SU-DHL-6 (cell line): ENCODE results near the gene SUMO1.
"Not testable (repeated sequence)": the region's sequence is repeated elsewhere in the genome, so short reads cannot be mapped to it uniquely, and the experiment has no call there.

Source experiments
- H2AFZ ChIP-seq: fragments of 200-600 bp; sonication (generic); 2 replicates; pipeline ENCODE4 v1.6.1; 2014; ENCODE audit warnings: low read depth, mild to moderate bottlenecking, moderate library complexity, mixed read lengths, antibody characterized with exemption, low read length; ENCODE audit not compliant: severe bottlenecking
- H3F3A ChIP-seq: fragments of 200-600 bp; shearing (Covaris generic); 2 replicates; pipeline ENCODE4 v1.6.0; 2016; ENCODE audit warnings: antibody characterized with exemption, mild to moderate bottlenecking; ENCODE audit not compliant: insufficient read depth
- H3K27ac ChIP-seq: fragments of 200-600 bp; sonication (generic); 2 replicates; pipeline ENCODE4 v1.5.1; 2016; ENCODE audit warnings: low read depth, mild to moderate bottlenecking, low read length, moderate library complexity, mixed read lengths
- H3K27me3 ChIP-seq: fragments of 200-600 bp; sonication (generic), shearing (Covaris generic); 2 replicates; pipeline ENCODE4 v1.6.0; 2014; ENCODE audit warnings: mild to moderate bottlenecking, low read length
- H3K36me3 ChIP-seq: fragments of 200-600 bp; sonication (generic); 2 replicates; pipeline ENCODE4 v1.6.1; 2014; ENCODE audit warnings: mild to moderate bottlenecking, low read length, mixed read lengths
- H3K4me2 ChIP-seq: fragments of 300-600, 200-600 bp; shearing (Covaris generic), sonication (generic); 2 replicates; pipeline ENCODE4 v1.6.0; 2014; ENCODE audit warnings: low read length, low read depth, mild to moderate bottlenecking; ENCODE audit not compliant: poor library complexity, severe bottlenecking
- H3K4me3 ChIP-seq: fragments of 200-600 bp; sonication (generic); 2 replicates; pipeline ENCODE4 v1.5.1; 2014; ENCODE audit warnings: antibody characterized with exemption, low read length, mild to moderate bottlenecking, mixed read lengths; ENCODE audit not compliant: insufficient read depth, poor library complexity, severe bottlenecking
- H3K79me2 ChIP-seq: fragments of 200-600 bp; sonication (generic); 2 replicates; pipeline ENCODE4 v1.6.1; 2014; ENCODE audit warnings: mild to moderate bottlenecking, low read length, moderate library complexity; ENCODE audit not compliant: insufficient read depth
- H3K9ac ChIP-seq: fragments of 200-600 bp; sonication (generic); 2 replicates; pipeline ENCODE4 v1.7.0; 2014; ENCODE audit warnings: mild to moderate bottlenecking, low read length
- H3K9me2 ChIP-seq: fragments of 200-600 bp; sonication (generic); replicated peaks from 2 replicates; pipeline ENCODE4 v1.6.1; 2014; ENCODE audit warnings: low read length; ENCODE audit not compliant: insufficient read depth
- H3K9me3 ChIP-seq: fragments of 200-600 bp; sonication (generic); 2 replicates; pipeline ENCODE4 v1.6.1; 2014; ENCODE audit warnings: low read length, mixed read lengths; ENCODE audit not compliant: insufficient read depth
- H4K20me1 ChIP-seq: fragments of 200-600 bp; sonication (generic); 2 replicates; pipeline ENCODE4 v1.6.1; 2014; ENCODE audit warnings: low read depth, mild to moderate bottlenecking, antibody characterized with exemption, low read length, moderate library complexity, mixed read lengths
- CTCF ChIP-seq: fragments of 200-600 bp; sonication (generic); IDR thresholded peaks from one replicate; pipeline ENCODE4 v1.5.1; 2017; ENCODE audit warnings: antibody characterized with exemption, mild to moderate bottlenecking, low read length, moderate library complexity; ENCODE audit not compliant: insufficient read depth, poor library complexity, severe bottlenecking
- EZH2phosphoT487 ChIP-seq: fragments of 200-600 bp; sonication (generic), shearing (Covaris generic); conservative IDR thresholded peaks from 2 replicates; pipeline ENCODE4 v1.6.1; 2018; ENCODE audit warnings: mild to moderate bottlenecking, antibody characterized with exemption, low read length, moderate library complexity, mixed read lengths

The SUMO1 gene

GRCh38 chr2:202251494-202251893 lies 13.1 kb upstream of the SUMO1 start:
- no peak overlapping the region for H2AFZ ChIP-seq
- H3K4me2 ChIP-seq = no peak overlapping the region
- no peaks in the 10 kb centered on the region for H3K27me3 ChIP-seq
- TF ChIP-seq CTCF = no peak
- TF ChIP-seq EZH2phosphoT487 = no peak
- H3K4me3 ChIP-seq = no peak overlapping the region
- no peak overlapping the region for H3K9ac ChIP-seq
- H3K36me3 ChIP-seq = no peaks in the 10 kb centered on the region
- no peaks in the 10 kb centered on the region for H3K79me2 ChIP-seq
- no peak overlapping the region for H3K27ac ChIP-seq
- no peaks in the 10 kb centered on the region for H3F3A ChIP-seq
- H3K9me3 ChIP-seq = no peaks in the 10 kb centered on the region
- no peaks in the 10 kb centered on the region for H3K9me2 ChIP-seq
- H4K20me1 ChIP-seq = no peaks in the 10 kb centered on the region

- H3K27ac ChIP-seq = no peak overlapping the region
- no peaks in the 10 kb centered on the region for H3K79me2 ChIP-seq
- H3K9me3 ChIP-seq = no peaks in the 10 kb centered on the region
- H4K20me1 ChIP-seq = no peaks in the 10 kb centered on the region
- no peaks in the 10 kb centered on the region for H3K9me2 ChIP-seq
- H3K9ac ChIP-seq = no peak overlapping the region
- H3K4me2 ChIP-seq = no peak overlapping the region
- H3K4me3 ChIP-seq = no peak overlapping the region
- H3K27me3 ChIP-seq = no peaks in the 10 kb centered on the region
- H3K36me3 ChIP-seq = no peaks in the 10 kb centered on the region
- no peak overlapping the region for H2AFZ ChIP-seq
- H3F3A ChIP-seq = no peaks in the 10 kb centered on the region
- TF ChIP-seq CTCF (no peak), EZH2phosphoT487 (no peak)
Measured at GRCh38 chr2:202249521-202250253, 11.3 kb upstream of the SUMO1 start.

GRCh38 chr2:202247710-202248109 lies 9.3 kb upstream of the SUMO1 start:
- H3K9me3 ChIP-seq, H3K27ac ChIP-seq, H4K20me1 ChIP-seq, H3K4me2 ChIP-seq, H3K9ac ChIP-seq, H3K4me3 ChIP-seq, H3K9me2 ChIP-seq, H3K79me2 ChIP-seq, H3K27me3 ChIP-seq, H2AFZ ChIP-seq, H3F3A ChIP-seq, H3K36me3 ChIP-seq: not testable (repeated sequence)

- Histone ChIP-seq H4K20me1 (peaks cover 10% of the 10 kb centered on the region; the same call in 1 of the 2 replicates), H3K27me3 (no peaks in the 10 kb centered on the region), H3K36me3 (no peaks in the 10 kb centered on the region), H3F3A (peaks cover 3% of the 10 kb centered on the region; the same call in 1 of the 2 replicates), H3K9me2 (no peaks in the 10 kb centered on the region), H3K79me2 (peaks cover 56% of the 10 kb centered on the region), H3K4me2 (peak overlapping the region; percentile 100), H3K27ac (0 out of 2 replicates have a peak overlapping the region, but pooled peaks have one; percentile 4), H3K4me3 (peak overlapping the region; percentile 80), H3K9me3 (no peaks in the 10 kb centered on the region), H2AFZ (no peak overlapping the region), H3K9ac (peak overlapping the region; percentile 85)
- no peak for TF ChIP-seq EZH2phosphoT487
- TF ChIP-seq CTCF = no peak
Measured at GRCh38 chr2:202237787-202238233, 587 bp downstream of the SUMO1 start.
